Loucy (cell line): ENCODE data around the gene NPFF.

Source experiments
- H2AFZ ChIP-seq: fragments of 200-600 bp; sonication (generic); 2 replicates; pipeline ENCODE4 v1.6.0; 2016; ENCODE audit warnings: antibody characterized with exemption, mild to moderate bottlenecking, low read length, moderate library complexity
- H3F3A ChIP-seq: fragments of 200-600 bp; 2 replicates; pipeline ENCODE4 v1.6.0; 2016; ENCODE audit warnings: antibody characterized with exemption, low read depth, mild to moderate bottlenecking
- H3K27me3 ChIP-seq: fragments of 200-600 bp; sonication (generic); 2 replicates; pipeline ENCODE4 v1.6.1; 2014; ENCODE audit warnings: low read length, mild to moderate bottlenecking; ENCODE audit not compliant: insufficient read depth, poor library complexity, severe bottlenecking
- H3K36me3 ChIP-seq: fragments of 200-600 bp; sonication (generic); 2 replicates; pipeline ENCODE4 v1.6.1; 2016; ENCODE audit warnings: low read length; ENCODE audit not compliant: insufficient read depth
- H3K4me1 ChIP-seq: fragments of 200-600 bp; sonication (generic); 2 replicates; pipeline ENCODE4 v1.5.1; 2014; ENCODE audit warnings: low read length, mild to moderate bottlenecking; ENCODE audit not compliant: insufficient read depth, poor library complexity, severe bottlenecking
- H3K4me2 ChIP-seq: fragments of 200-600 bp; sonication (generic); 2 replicates; pipeline ENCODE4 v1.6.0; 2014; ENCODE audit warnings: antibody characterized with exemption, low read length, low read depth, mild to moderate bottlenecking; ENCODE audit not compliant: poor library complexity, severe bottlenecking
- H3K4me3 ChIP-seq: fragments of 200-600 bp; sonication (generic); 2 replicates; pipeline ENCODE4 v1.5.1; 2014; ENCODE audit warnings: low read length, mild to moderate bottlenecking, mixed read lengths; ENCODE audit not compliant: poor library complexity, severe bottlenecking
- H3K79me2 ChIP-seq: fragments of 200-600 bp; sonication (generic); 2 replicates; pipeline ENCODE4 v1.6.1; 2014; ENCODE audit warnings: low read length; ENCODE audit not compliant: insufficient read depth
- H3K9ac ChIP-seq: fragments of 200-600 bp; sonication (generic); 2 replicates; pipeline ENCODE4 v1.6.0; 2014; ENCODE audit warnings: mild to moderate bottlenecking, low read depth, low read length, moderate library complexity; ENCODE audit not compliant: poor library complexity, severe bottlenecking
- H3K9me2 ChIP-seq: fragments of 200-600 bp; sonication (generic); replicated peaks from 2 replicates; pipeline ENCODE4 v1.6.1; 2016; ENCODE audit warnings: low read depth, low read length, mixed read lengths
- H3K9me3 ChIP-seq: fragments of 200-600 bp; sonication (generic); 2 replicates; pipeline ENCODE4 v1.6.1; 2014; ENCODE audit warnings: mild to moderate bottlenecking, antibody characterized with exemption, low read length, low read depth; ENCODE audit not compliant: insufficient read depth
- H4K20me1 ChIP-seq: fragments of 200-600 bp; sonication (generic); 2 replicates; pipeline ENCODE4 v1.6.0; 2014; ENCODE audit warnings: antibody characterized with exemption, low read length, mild to moderate bottlenecking; ENCODE audit not compliant: insufficient read depth, poor library complexity, severe bottlenecking
- CTCF ChIP-seq: fragments of 200-600 bp; sonication (generic); conservative IDR thresholded peaks from 2 replicates; pipeline ENCODE4 v1.5.1; 2014; ENCODE audit warnings: mild to moderate bottlenecking, antibody characterized with exemption, low read length
- EZH2phosphoT487 ChIP-seq: fragments of 200-600 bp; IDR thresholded peaks from 2 replicates; pipeline ENCODE4 v1.6.1; 2018; ENCODE audit warnings: antibody characterized with exemption, mild to moderate bottlenecking, moderate library complexity, borderline replicate concordance

The NPFF gene

DNA sequence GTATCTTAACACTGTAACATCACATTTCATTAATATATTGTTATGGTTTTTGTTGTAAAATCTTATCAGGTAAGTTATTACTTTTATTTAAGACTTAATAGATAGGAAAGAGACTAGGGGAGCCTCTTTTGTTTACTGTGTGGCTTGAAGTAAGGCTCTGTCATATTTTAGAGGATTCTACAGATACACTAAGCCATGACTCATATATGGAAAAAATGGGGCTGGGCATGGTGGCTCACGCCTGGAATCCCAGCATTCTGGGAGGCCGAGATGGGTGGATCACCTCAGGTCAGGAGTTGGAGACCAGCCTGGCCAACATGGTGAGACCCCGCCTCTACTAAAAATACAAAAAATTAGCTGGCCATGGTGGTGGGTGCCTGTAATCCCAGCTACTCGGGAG is 23.6 kb upstream of the NPFF start:
- Histone ChIP-seq H3K4me2 (no peak overlapping the region), H3K36me3 (peaks cover 48% of the 10 kb centered on the region; the same call in 1 of the 2 replicates), H4K20me1 (no peaks in the 10 kb centered on the region), H3K27me3 (no peaks in the 10 kb centered on the region), H3K4me3 (no peak overlapping the region), H3K79me2 (no peaks in the 10 kb centered on the region), H2AFZ (no peak overlapping the region), H3F3A (no peaks in the 10 kb centered on the region), H3K9me2 (no peaks in the 10 kb centered on the region), H3K9me3 (no peaks in the 10 kb centered on the region), H3K9ac (no peak overlapping the region), H3K4me1 (no peaks in the 10 kb centered on the region)
- TF ChIP-seq CTCF, result no peak
- TF ChIP-seq EZH2phosphoT487, result no peak

DNA sequence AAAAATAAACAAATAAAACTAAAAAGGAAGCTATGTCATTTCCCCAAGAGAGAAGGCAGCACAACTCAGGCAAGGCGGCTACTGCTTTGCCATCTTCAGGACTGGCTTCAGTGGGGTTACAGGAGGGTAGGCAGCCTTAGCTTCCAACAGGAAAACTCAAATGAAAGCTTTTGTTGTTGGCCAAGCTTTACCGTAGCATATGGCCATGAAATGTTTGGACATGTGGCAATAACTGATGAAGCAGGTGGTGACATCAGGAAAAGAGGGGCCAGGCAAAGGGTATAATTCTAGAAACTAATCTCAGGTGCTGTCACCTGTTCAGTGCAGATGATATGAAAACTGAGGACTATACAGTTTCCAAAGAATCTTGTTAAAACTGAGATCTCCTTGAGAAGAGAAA is 22.8 kb upstream of the NPFF start:
- Histone ChIP-seq H4K20me1 (no peaks in the 10 kb centered on the region), H3K4me3 (no peak overlapping the region), H3K9me3 (no peaks in the 10 kb centered on the region), H3K9me2 (no peaks in the 10 kb centered on the region), H3K4me2 (no peak overlapping the region), H3F3A (no peaks in the 10 kb centered on the region), H3K4me1 (no peaks in the 10 kb centered on the region), H3K36me3 (peaks cover 39% of the 10 kb centered on the region; the same call in 1 of the 2 replicates), H3K79me2 (no peaks in the 10 kb centered on the region), H2AFZ (no peak overlapping the region), H3K9ac (no peak overlapping the region), H3K27me3 (no peaks in the 10 kb centered on the region)
- TF ChIP-seq CTCF (no peak), EZH2phosphoT487 (no peak)

DNA sequence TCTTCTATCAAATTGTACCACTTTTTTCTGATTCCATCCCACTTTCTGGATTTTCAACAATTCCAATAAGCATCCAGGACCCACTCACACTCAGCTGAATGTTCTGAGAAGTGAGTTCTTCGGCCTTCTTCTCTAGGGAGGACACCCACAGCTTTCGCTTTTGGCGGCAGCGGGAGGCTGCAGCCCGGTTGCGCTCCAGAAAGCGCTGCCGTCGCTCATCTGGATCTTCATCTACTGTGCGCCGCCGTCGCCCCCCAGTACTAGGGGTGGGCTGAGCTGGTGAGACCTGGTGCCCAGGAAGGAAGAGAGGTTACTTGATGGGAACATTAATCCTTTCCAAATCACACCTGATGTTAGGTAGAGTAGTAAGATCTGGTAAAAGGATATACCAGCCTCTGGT is 17.2 kb upstream of the NPFF start:
- H3K27me3 ChIP-seq, result no peaks in the 10 kb centered on the region
- H3K9me2 ChIP-seq, result no peaks in the 10 kb centered on the region
- no peak overlapping the region for H3K9ac ChIP-seq
- no peaks in the 10 kb centered on the region for H3K9me3 ChIP-seq
- TF ChIP-seq CTCF, result no peak
- no peak for TF ChIP-seq EZH2phosphoT487
- no peak overlapping the region for H2AFZ ChIP-seq
- no peak overlapping the region for H3K4me3 ChIP-seq
- no peaks in the 10 kb centered on the region for H3K4me1 ChIP-seq
- no peak overlapping the region for H3K4me2 ChIP-seq
- H3K79me2 ChIP-seq, result no peaks in the 10 kb centered on the region
- no peaks in the 10 kb centered on the region for H4K20me1 ChIP-seq
- no peaks in the 10 kb centered on the region for H3F3A ChIP-seq
- H3K36me3 ChIP-seq, result peaks cover 45% of the 10 kb centered on the region; the same call in 1 of the 2 replicates
